ENCODE measurements around the gene RAD21L1.

The RAD21L1 gene

DNA sequence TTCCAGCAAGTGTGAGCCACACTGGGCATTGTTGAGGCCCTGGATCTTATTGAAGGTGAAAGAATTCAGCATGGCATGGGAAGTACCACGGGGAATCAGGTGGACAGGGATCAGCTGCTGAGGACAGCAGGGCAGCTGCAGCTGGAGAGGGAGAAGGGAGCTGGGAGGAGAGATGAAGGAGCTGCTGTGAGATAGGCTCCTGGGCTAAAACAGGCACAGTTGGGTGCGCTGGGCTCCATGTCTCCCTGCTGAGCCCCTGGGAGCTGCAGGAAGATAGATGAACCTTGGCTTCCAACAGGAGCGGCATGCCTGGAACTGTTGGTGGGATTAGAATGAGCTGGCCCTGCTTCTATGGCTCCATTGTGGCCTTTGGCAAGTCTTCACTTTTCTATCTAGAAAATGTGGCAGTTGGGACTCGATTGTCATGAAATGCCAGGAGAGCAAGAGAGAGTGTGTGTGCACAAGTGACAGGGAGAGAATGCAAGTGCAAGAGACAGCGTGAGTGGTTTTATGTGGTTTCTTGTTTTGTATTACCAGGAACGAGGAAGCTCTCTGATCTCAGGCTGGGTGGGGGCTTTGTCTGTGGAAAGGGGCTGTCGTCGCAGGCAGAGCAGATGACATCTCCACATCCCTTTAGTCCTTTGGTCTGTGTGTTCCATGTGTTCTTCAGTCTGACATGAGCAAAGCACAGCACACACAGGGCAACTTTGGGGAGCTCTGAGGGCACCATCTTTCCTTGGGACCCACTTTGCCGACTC is 60.6 kb downstream of the RAD21L1 start:
- no peak for DNase-seq (ENCODE audit: low read depth)
- no peak overlapping the region for H3K4me3 ChIP-seq (ENCODE audit: low read depth, low read length)
- TF ChIP-seq POLR2A (IDR thresholded peaks at IDR 0.05; ENCODE audit: extremely low read depth, insufficient read length) (no peak), MYC (IDR thresholded peaks at IDR 0.05; ENCODE audit: low read depth, low read length) (no peak)

DNA sequence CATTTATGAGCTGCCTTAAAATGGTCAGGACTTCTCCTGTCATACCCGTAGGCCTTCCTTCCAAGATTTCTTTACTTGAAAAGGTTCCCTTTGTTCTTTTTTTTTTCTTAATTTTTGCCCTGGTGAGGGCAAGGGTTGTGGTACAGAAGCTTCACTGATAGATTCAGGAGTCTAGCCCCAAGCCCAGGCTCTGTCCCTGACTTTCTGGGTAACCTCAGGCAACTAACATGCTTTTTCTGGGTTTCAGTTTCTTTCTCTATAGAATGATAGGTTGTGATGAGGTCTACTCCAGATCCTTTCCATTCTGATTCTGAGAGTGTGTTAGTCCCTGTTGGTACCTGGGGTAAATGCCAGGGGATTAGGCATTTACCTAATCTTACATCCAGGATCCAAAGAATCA is 61.5 kb downstream of the RAD21L1 start:
- TF ChIP-seq MYC (IDR thresholded peaks at IDR 0.05; ENCODE audit: low read depth, low read length) = no peak
- TF ChIP-seq, protein P1, sequence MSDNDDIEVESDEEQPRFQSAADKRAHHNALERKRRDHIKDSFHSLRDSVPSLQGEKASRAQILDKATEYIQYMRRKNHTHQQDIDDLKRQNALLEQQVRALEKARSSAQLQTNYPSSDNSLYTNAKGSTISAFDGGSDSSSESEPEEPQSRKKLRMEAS (IDR thresholded peaks at IDR 0.05; ENCODE audit: low read depth, low read length) = no peak
- TF ChIP-seq, protein P2, sequence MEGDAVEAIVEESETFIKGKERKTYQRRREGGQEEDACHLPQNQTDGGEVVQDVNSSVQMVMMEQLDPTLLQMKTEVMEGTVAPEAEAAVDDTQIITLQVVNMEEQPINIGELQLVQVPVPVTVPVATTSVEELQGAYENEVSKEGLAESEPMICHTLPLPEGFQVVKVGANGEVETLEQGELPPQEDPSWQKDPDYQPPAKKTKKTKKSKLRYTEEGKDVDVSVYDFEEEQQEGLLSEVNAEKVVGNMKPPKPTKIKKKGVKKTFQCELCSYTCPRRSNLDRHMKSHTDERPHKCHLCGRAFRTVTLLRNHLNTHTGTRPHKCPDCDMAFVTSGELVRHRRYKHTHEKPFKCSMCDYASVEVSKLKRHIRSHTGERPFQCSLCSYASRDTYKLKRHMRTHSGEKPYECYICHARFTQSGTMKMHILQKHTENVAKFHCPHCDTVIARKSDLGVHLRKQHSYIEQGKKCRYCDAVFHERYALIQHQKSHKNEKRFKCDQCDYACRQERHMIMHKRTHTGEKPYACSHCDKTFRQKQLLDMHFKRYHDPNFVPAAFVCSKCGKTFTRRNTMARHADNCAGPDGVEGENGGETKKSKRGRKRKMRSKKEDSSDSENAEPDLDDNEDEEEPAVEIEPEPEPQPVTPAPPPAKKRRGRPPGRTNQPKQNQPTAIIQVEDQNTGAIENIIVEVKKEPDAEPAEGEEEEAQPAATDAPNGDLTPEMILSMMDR (IDR thresholded peaks at IDR 0.05; ENCODE audit: low read depth, low read length) = no peak
- no peak for TF ChIP-seq POLR2A (IDR thresholded peaks at IDR 0.05; ENCODE audit: extremely low read depth, insufficient read length)
- H3K4me3 ChIP-seq (ENCODE audit: low read depth, low read length) = no peak overlapping the region
- DNase-seq (ENCODE audit: low read depth) = no peak

DNA sequence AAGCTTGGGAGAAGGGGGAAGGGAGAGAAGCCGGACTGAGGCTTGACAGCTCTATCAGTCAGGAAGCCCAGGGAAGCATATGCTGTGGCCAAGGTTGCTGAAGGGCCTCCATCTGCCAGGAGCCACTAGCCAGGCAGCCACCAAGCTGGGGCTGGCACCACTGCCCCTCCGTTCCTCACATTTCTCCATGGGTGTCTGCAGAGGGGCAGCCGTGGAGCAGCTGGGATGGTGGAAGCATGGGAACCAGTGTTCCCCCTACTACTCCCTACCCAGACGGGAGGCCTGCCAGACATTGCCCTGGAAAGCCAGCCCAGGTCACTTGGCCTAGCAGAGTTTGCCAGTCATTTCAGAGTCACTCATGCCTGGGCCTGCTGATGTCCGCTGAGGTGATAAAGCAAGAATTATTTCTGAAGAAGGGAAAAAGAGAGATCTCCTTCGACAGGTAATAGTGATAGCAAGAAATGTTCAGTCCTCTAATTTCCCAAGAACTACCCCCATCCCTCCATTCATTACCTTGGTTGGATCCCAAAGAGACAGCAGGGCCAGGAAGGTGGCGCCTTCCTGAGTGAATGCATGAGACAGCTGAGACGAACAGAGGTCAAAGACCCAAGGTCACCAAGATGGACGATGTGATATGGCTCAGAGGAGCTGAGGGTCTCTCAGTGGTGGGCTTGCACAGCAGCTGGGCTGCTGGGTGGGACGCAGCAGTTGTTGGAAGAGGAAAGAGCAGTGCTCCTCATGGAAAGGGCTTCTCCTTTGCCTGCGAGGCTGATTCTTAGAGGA is 62.1 kb downstream of the RAD21L1 start:
- no peak overlapping the region for H3K4me3 ChIP-seq (ENCODE audit: low read depth, low read length)
- TF ChIP-seq, protein P2 (IDR thresholded peaks at IDR 0.05; ENCODE audit: low read depth, low read length) = no peak
- TF ChIP-seq POLR2A (IDR thresholded peaks at IDR 0.05; ENCODE audit: extremely low read depth, insufficient read length) (no peak), MYC (IDR thresholded peaks at IDR 0.05; ENCODE audit: low read depth, low read length) (no peak)
- TF ChIP-seq, protein P1 (IDR thresholded peaks at IDR 0.05; ENCODE audit: low read depth, low read length) = no peak
- no peak for DNase-seq (ENCODE audit: low read depth)

DNA sequence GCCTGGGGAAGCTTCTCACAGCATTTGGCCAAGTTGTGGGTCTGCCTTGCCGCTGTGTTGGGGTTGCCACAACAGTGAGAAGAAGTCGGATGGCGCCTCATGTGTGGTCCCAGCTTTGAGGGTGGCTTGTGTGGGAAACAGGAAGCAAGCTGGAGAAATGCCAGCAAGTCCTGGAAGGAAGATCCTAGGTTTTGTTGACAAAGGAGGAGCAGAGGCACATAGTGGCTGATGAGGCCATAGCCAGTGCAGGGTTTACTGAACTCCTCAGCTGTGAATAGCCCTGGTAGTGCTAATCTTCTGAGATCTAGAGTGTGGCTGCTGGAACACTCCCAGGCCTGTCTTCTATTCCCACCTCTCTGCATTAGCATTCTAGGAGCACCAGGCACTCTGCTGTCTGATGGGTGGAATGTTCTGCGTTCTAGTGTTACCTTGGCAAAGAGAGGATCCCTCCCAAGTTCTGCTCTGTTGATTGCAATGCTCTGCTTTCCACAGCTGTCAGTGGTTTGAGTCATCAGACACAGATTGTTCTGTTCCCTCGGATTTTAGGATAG is 65.4 kb downstream of the RAD21L1 start:
- no peak overlapping the region for H3K4me3 ChIP-seq (ENCODE audit: low read depth, low read length)
- DNase-seq (ENCODE audit: low read depth) = no peak
- TF ChIP-seq, protein P1 (IDR thresholded peaks at IDR 0.05; ENCODE audit: low read depth, low read length) = no peak

DNA sequence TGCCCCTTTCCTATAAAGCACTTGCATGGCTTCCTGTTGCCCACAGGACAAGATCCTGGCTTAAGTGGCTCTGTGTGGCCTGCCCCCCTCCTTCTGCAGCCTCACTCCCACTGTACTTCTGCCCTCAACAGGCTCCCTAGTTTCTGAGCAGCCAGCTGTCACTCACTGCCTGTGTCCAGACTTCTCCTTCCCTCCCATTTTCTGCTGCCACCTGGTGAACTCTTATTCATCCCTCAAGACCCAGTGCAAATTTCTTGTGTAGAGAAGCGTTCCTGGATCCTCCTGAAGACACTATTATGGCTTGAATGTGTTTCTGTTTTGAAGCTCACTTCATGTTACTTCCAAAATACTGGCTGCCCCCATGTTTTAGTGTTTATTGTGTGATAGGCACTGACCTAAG is 66.8 kb downstream of the RAD21L1 start:
- DNase-seq (ENCODE audit: low read depth) = no peak
- no peak for TF ChIP-seq MYC (IDR thresholded peaks at IDR 0.05; ENCODE audit: low read depth, low read length)
- TF ChIP-seq, protein P1 (IDR thresholded peaks at IDR 0.05; ENCODE audit: low read depth, low read length) = no peak
- no peak overlapping the region for H3K4me3 ChIP-seq (ENCODE audit: low read depth, low read length)

DNA sequence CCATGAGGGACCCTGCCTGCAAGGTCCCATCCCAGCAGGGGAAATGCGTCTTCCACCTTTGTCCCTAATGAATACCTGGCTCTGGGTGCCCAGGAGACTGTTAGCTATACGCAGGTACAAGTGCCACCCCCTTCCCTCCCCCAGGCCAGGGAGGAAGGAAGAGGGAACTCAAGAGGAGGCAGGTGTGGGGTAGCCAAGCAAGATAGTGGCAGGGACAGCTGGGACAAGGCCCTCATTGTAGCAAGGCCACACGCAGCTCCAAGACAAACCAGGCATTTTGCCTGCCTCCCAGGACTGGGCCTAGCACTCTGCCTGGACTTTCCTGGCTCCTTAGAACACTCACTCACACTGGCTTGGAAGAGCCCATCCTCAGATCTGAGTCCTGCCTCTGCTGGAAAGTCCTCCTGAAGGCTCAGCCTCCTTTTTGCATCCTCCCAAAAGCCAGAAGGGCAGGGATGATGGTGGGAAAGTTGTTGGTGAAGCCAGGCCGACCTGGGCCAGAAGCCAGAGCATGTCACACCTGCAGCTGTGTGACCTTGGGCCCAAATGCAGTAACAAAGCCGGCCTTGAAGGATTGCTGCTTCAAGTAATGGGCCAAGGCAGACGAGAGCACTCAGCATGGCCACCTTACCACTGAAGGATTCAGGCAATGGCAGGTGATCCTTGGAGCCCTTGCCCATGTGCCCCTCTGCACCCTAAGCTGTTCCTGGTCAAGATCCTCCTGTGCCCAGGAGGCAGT is 68.0 kb downstream of the RAD21L1 start:
- H3K4me3 ChIP-seq (ENCODE audit: low read depth, low read length) = no peak overlapping the region
- TF ChIP-seq, protein P1 (IDR thresholded peaks at IDR 0.05; ENCODE audit: low read depth, low read length) = no peak
- TF ChIP-seq POLR2A (IDR thresholded peaks at IDR 0.05; ENCODE audit: extremely low read depth, insufficient read length) (no peak), MYC (IDR thresholded peaks at IDR 0.05; ENCODE audit: low read depth, low read length) (no peak)
- TF ChIP-seq, protein P2 (IDR thresholded peaks at IDR 0.05; ENCODE audit: low read depth, low read length) = no peak
- no peak for DNase-seq (ENCODE audit: low read depth)
